ENCODE data around the gene FOXC2.
"Not testable (repeated sequence)": the region's sequence is repeated elsewhere in the genome, so short reads cannot be mapped to it uniquely, and the experiment has no call there.

FOXC2 gene

DNA sequence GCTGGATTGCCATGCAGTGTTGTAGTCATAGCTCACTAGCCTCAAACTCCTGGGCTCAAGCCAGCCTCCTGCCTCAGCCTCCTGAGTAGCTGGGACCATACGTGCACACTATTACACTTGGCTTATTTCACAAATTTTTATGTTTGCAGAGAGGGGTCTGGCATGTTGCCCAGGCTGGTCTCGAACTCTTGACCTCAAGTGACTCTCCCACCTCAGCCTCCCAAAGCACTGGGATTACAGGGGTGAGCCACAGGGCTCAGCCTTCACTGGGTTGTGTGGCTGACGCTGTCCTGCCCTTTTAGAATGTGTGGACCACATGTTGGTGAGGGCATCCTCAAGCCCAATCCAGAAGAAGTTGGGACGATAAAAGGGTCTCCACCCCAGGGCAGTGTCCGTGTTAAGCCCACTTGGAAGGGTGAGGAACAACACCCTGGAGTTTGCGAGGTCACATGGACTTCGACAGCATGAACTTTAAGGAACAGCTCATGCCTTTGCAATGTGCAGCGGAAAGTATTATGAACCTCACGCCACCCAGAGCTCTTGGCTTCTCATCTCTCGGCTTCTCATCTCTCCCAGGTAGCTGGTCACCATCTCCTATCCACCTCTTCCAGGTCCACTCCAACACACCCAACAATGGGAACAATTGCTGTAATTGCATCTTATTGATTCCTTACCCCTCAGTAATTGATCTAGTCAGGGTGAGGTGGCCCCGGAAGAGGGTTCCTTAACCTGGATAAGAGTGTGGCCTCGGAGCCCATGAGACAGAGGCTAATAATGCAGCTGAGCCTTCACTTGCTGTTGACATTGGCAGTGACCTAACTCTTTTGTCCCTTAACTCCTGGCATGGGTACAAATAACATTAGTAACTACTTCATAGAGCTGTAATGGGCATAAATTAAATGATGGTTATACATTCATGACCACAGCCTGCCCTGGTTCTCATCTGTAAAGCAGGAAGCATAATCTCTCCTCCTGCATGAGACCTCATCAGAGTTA, 18.4 kb downstream of the FOXC2 start:
- Mint-ChIP-seq H3K27ac (no peak overlapping the region), H3K36me3 (no peaks in the 10 kb centered on the region), H3K4me3 (no peak overlapping the region), H3K27me3 (peaks cover 24% of the 10 kb centered on the region), H3K9me3 (no peaks in the 10 kb centered on the region), H3K4me1 (no peaks in the 10 kb centered on the region)

DNA sequence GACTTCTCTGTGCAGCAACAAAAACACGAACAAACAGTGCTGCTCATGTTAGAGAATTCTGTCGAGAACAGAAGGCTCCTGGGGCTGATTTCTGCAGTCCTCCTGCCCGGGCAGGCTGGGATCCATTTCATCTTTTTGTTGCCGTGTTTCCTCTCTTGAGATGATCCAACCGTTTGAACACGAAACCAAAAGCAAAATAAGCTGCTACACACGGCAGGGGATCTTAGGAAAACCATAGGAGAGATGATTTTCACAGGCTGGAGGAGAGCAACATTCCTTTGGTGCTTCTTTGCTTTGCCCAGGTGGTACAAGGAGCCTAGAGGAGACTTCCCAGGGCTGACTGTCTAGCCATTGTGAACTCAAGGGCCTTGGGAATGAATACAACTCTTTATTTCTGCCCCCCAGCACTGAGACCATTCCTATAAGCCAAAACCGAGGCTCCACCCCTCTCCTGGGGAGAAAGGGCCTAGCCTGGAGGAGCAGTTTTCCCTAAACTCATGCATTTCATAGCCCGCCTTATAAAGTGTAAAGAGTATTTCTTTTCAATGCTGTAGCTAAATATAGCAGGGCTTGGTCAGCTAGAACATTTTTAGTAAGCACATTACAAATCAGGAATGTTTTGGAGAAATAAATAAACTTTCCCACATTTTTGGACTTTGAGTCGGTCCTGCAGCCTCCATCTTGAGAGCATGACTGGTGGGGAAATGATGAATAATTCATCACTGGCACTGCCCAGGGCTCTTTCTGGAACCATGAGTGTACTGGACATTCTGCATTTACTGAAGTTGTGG, 19.4 kb downstream of the FOXC2 start:
- no peaks in the 10 kb centered on the region for H3K9me3 Mint-ChIP-seq
- no peaks in the 10 kb centered on the region for H3K36me3 Mint-ChIP-seq
- no peak overlapping the region for H3K4me3 Mint-ChIP-seq
- H3K27me3 Mint-ChIP-seq = peaks cover 15% of the 10 kb centered on the region
- no peak overlapping the region for H3K27ac Mint-ChIP-seq
- H3K4me1 Mint-ChIP-seq = no peaks in the 10 kb centered on the region

DNA sequence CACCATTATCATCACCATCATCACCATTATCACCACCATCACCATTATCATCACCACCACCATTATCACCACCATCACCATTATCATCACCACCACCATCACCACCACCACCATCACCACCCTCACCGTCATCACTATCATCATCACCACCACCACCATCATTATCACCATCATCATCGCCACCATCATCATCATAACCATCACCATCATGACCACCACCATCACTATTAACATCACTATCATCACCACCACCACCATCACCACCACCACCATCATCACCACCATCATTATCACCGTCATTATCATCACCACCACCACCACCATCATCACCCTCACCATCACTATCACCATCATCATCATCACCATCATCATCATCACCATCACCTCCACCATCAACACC, 20.9 kb downstream of the FOXC2 start:
- H3K4me1 Mint-ChIP-seq = no peaks in the 10 kb centered on the region
- H3K27me3 Mint-ChIP-seq = peaks cover 12% of the 10 kb centered on the region
- H3K9me3 Mint-ChIP-seq = no peaks in the 10 kb centered on the region
- no peaks in the 10 kb centered on the region for H3K36me3 Mint-ChIP-seq
- no peak overlapping the region for H3K27ac Mint-ChIP-seq
- no peak overlapping the region for H3K4me3 Mint-ChIP-seq

DNA sequence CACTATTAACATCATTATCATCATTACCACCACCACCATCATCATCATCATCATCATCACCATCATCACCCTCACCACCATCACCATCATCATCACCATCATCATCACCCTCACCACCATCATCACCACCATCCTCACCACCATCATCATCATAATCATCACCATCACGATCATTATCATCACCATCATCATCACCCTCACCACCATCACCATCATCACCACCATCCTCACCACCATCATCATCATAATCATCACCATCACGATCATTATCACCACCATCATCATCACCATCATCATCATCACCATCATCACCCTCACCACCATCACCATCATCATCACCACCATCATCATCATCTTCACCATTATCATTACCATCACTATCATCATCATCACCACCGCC, 21.3 kb downstream of the FOXC2 start:
- not testable (repeated sequence) for H3K4me3 Mint-ChIP-seq, H3K36me3 Mint-ChIP-seq, H3K4me1 Mint-ChIP-seq, H3K9me3 Mint-ChIP-seq, H3K27ac Mint-ChIP-seq
- peaks cover 10% of the 10 kb centered on the region for H3K27me3 Mint-ChIP-seq

DNA sequence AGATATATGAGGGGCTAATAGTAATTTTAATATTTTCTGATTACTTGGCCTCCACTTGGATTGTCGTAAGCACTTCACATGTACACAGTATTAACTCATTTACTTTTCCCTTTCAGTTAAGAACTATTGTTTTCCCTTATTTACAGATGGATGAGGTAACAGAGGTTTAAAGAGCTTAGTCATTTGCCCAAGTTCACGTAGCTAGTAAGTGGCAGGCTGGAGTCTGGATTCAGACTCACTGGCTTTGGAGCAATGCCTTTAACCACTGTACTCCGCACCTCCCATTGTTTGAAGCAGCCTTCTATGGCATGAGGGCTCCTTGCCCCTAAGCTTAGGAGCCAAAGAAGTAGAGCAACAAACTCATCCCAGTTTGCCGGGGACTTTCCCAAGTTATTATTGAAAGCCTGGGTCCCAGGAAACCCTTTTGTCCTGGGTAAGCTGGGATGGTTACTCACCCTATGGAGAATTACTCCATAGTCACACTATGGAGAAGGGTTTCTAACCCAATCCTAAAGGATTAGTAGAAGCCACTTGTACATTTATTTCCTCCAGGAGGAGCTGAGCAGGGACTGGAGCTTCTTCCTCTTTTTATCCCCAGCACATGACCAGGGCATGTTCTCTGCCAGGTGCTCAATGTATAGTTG, 24.0 kb downstream of the FOXC2 start:
- Mint-ChIP-seq H3K27ac (no peak overlapping the region), H3K4me1 (no peaks in the 10 kb centered on the region), H3K36me3 (no peaks in the 10 kb centered on the region)

DNA sequence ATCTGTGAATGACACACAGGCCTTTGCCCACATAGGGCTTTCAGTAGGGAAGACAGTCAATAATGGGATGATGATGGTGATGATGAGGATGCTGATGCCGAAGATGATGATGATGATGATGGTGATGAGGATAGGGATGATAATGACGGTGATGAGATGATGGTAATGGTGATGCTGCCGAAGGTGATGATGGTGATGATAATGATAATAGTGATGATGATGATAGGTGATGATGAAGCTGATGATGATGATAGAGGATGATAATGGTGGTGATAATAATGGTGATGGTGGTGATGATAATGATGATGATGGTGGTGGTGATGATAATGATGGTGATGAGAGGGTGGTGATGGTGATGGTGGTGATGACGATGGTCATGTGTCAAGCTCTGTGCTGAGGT, 24.6 kb downstream of the FOXC2 start:
- H3K36me3 Mint-ChIP-seq = no peaks in the 10 kb centered on the region
- peaks cover 9% of the 10 kb centered on the region for H3K27me3 Mint-ChIP-seq
- H3K4me3 Mint-ChIP-seq = no peak overlapping the region
- no peaks in the 10 kb centered on the region for H3K4me1 Mint-ChIP-seq
- no peaks in the 10 kb centered on the region for H3K9me3 Mint-ChIP-seq
- no peak overlapping the region for H3K27ac Mint-ChIP-seq

More for the DNA sequence above, 24.0 kb downstream of the FOXC2 start:
- Mint-ChIP-seq H3K27me3 (peaks cover 9% of the 10 kb centered on the region), H3K9me3 (no peaks in the 10 kb centered on the region), H3K4me3 (no peak overlapping the region)

DNA sequence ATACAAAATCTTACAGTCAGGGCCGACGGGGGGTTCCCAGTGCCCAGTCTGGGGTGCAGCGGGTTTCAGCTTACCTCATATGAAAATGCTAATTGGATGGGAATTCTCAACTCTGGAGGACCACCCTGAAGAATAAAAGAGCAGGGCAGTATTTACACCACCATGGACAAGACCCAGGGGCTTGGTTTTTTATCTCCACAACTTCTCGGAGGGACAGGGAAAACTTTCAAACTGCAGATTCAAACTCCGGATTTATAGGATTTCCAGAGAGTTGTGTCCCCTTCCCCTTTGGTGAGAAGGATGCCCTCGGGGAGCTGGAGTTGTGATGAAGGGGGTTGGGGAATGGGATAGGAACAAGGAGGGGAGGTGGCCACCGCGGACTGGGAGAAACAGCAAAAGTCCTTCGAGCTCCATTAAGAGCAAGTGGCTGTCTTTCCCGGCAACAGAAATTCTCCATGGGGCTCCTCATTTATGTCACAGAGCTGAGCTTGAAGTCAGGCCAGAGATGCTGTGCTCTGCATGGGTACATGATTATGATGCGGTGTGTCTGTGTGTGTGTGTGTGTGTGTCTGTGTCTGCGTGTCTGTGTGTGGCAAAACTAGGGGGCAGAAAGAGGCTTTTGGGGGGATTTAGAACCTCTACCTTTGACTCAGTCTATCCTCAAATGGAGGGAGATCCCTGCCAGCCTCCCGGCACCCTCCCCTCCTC, 27.4 kb downstream of the FOXC2 start:
- no peak overlapping the region for H3K27ac Mint-ChIP-seq
- H3K27me3 Mint-ChIP-seq = peaks cover 14% of the 10 kb centered on the region
- no peak overlapping the region for H3K4me3 Mint-ChIP-seq
- H3K4me1 Mint-ChIP-seq = no peaks in the 10 kb centered on the region
- no peaks in the 10 kb centered on the region for H3K36me3 Mint-ChIP-seq
- H3K9me3 Mint-ChIP-seq = no peaks in the 10 kb centered on the region

DNA sequence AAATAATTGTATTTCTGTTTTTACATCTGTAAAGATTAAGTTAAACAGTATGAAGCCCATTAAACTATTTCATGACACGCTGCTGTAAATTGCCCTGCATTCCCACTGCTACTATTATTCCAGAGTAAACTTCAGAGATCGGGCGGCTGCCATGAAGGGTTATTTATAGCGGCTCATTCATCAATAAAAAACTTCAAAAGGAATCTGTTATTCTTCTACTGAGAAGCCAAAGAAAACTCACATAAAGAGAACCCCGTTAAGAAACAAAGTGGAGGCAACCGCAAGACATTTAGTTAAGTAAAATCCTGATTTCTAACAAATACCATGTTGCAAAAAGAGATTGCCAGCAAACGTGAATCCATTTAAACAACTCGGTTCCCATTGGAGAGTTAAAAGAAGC, 28.1 kb downstream of the FOXC2 start:
- H3K9me3 Mint-ChIP-seq = no peaks in the 10 kb centered on the region
- H3K27ac Mint-ChIP-seq = no peak overlapping the region
- H3K4me1 Mint-ChIP-seq = peaks cover 3% of the 10 kb centered on the region
- H3K27me3 Mint-ChIP-seq = peaks cover 15% of the 10 kb centered on the region
- H3K36me3 Mint-ChIP-seq = no peaks in the 10 kb centered on the region
- H3K4me3 Mint-ChIP-seq = no peak overlapping the region

DNA sequence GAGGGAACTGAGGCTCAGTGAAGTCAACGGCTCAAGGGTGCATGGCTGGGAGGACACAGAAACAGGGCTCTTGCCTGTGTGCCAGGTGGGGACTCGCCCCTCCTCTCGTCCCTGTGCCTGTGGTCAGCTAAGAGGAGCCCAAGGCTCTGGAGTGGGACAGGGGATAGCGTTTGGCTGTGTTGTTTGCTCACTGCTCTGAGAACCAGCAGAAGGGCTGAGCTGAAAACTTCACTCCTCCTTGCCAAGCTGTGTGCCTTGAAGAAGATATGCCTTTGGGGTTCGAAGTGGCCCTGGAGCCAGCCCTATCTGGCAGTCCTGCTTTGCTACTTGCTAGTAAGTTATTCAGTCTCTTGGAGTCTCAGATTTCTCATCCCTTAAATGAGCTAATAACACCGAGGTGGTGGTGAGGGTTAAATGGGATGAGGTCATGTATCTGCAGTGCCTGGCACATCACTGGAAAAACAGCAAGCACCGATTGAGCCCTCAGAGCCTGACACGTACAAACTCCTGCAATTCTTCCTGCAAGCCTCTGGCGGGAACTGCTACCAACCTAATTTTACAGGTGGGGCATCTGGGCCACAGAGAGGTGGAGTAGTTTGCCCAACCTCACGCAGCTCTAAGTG, 29.5 kb downstream of the FOXC2 start:
- H3K36me3 Mint-ChIP-seq = no peaks in the 10 kb centered on the region
- H3K27ac Mint-ChIP-seq = no peak overlapping the region
- H3K4me3 Mint-ChIP-seq = no peak overlapping the region
- H3K27me3 Mint-ChIP-seq = peaks cover 15% of the 10 kb centered on the region
- no peaks in the 10 kb centered on the region for H3K9me3 Mint-ChIP-seq
- peaks cover 3% of the 10 kb centered on the region for H3K4me1 Mint-ChIP-seq

DNA sequence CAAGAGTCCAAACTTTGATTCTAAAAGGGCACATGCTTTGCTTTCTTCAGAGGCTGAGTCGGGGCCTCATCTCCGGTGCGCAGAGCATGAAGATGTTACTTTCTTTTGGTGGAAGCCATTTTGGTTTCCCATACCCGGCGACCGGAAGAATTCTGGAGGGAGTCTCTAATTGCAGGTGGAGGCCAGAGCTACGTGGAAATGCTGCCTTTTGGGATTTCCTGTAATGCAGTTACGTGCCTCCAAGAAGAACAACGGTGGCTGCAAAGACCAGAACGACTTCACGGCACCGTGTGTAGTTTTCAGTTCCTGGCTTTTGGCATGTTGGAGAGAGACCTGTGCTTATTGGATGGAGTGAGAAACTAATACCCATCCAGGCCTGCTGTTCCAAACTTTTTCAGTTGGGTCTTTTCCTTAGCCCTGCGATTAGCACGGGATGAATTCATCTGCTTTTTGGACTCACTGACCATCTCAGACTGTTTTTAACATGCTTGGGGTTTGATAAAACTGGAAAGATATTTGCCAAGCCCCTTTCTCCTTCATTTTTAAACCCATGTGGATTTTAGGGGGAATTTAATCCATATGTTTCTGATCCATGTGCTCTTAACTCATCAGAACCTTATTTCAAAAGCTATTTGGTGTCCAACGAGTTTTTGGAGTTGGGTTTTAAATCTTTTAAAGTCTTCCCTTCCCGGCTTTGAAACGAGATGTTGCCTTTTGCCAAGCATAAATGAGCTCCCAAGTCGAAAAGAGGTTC, 30.7 kb downstream of the FOXC2 start:
- peaks cover 3% of the 10 kb centered on the region for H3K4me1 Mint-ChIP-seq
- H3K36me3 Mint-ChIP-seq = no peaks in the 10 kb centered on the region
- peaks cover 15% of the 10 kb centered on the region for H3K27me3 Mint-ChIP-seq
- no peaks in the 10 kb centered on the region for H3K9me3 Mint-ChIP-seq
- H3K27ac Mint-ChIP-seq = no peak overlapping the region
- no peak overlapping the region for H3K4me3 Mint-ChIP-seq

DNA sequence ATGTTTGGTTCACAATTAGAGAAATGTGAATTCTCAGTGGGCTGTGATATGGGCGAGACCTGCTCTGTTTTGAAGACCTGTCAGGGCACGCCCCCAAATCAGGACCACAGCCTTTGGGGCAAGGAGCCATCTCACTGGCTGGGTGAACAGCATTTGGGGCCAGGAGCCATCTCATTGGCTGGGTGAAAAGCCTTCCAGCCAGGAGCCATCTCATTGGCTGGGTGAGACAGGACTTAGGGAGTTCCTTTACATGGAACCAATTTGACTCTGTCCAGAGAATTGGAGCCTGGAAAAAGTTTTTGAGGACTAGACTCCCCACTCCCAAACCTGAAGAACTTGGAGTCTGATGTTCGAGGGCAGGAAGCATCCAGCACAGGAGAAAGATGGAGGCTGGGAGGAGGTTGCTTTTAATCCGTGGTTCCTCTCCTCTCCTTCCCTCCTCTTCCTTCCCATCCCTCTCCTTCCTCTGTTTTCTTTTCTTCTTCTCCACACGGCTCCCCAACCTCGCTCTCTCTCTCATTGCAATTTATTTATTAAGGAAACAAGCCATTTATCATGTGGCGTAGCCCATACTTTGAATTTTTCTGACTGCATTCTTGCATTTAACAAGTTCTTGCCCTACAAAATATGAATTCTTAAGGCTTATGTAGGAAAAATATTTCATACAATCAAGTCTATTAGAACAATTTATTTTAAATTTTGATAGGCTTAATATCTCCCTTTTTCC, 31.4 kb downstream of the FOXC2 start:
- Mint-ChIP-seq H3K27me3 (peaks cover 15% of the 10 kb centered on the region), H3K36me3 (no peaks in the 10 kb centered on the region), H3K9me3 (no peaks in the 10 kb centered on the region)

DNA sequence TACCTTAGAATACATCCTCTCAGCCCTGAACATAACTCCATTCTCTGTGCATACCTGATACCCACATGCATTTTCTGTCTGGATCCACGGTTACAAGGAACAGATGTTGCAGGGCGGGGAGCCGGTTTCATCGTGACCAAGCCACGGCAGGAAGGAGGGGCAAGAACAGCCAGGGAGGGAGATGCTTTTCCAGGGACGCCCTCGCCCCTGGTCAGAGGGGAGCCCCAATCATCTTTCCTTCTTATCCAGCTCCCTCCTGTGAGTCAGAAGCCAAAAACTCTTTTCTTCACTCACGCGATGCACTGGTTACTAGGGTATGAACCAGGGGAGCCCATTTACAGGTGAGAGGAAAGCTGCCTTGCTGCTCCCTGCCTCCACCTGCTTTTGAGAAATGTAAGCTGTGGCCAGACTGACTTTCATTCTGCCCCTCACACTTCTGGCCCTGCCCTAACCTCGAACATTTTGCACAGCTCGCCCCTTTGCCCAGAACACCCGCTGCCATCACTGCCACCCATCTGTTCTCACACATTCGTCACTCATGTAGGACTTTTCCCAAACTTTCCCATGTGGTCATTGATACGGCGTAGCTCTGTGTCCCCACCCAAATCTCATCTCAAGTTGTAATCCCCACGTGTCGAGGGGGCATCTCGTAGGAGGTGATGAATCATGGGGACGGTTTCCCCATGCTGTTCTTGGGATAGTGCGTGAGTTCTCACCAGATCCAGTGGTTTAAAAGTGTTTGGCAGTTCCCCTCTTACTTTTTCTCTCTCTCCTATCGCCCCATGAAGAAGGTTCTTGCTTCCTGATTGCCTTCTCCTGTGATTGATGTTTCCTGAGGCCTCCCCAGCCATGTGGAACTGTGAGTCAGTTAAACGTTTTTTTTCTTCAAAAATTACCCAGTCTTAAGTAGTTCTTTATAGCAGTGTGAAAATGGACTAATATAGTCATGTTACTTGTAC, 32.3 kb downstream of the FOXC2 start:
- H3K27ac Mint-ChIP-seq = no peak overlapping the region
- no peak overlapping the region for H3K4me3 Mint-ChIP-seq
- no peaks in the 10 kb centered on the region for H3K9me3 Mint-ChIP-seq
- no peaks in the 10 kb centered on the region for H3K36me3 Mint-ChIP-seq
- peaks cover 10% of the 10 kb centered on the region for H3K27me3 Mint-ChIP-seq
- peaks cover 3% of the 10 kb centered on the region for H3K4me1 Mint-ChIP-seq

More for the DNA sequence above, 31.4 kb downstream of the FOXC2 start:
- Mint-ChIP-seq H3K27ac (no peak overlapping the region), H3K4me1 (peaks cover 3% of the 10 kb centered on the region), H3K4me3 (no peak overlapping the region)

DNA sequence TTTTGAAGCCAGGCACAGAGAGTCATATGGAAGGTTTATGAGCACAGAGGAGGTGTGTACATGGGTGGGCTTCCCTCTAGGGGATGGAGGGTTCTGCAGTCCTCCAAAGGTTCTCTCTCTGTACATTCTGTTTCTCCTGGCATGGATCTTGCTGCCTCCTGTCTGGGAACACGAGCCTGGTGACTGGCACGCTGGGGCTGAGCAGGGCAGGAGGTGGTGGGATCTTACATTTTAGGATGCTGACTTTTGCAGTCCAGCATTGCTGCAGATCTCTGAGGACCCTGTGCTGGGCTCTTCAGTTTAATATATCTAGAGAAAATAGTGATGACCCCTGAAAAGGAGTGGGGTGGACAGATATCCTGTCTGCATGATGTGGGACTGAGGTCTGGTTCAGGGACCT, 34.7 kb downstream of the FOXC2 start:
- Mint-ChIP-seq H3K27ac (no peak overlapping the region), H3K9me3 (no peaks in the 10 kb centered on the region), H3K36me3 (no peaks in the 10 kb centered on the region), H3K27me3 (peaks cover 9% of the 10 kb centered on the region), H3K4me3 (no peak overlapping the region), H3K4me1 (peaks cover 13% of the 10 kb centered on the region)
